OCI-LY3 (cell line): Measurements from ENCODE around the gene SULT1C4.

Experiments
- H2AFZ ChIP-seq: fragments of 200-600, 300-600 bp; shearing (Covaris generic); 2 replicates; pipeline ENCODE4 v1.6.0; 2014; ENCODE audit warnings: antibody characterized with exemption, low read depth, low read length
- H3K27ac ChIP-seq: fragments of 200-600, 300-600 bp; sonication (generic); 2 replicates; pipeline ENCODE4 v1.5.1; 2014; ENCODE audit warnings: mild to moderate bottlenecking, low read length, moderate library complexity, mixed read lengths
- H3K27me3 ChIP-seq: fragments of 200-600, 300-600 bp; sonication (generic); 2 replicates; pipeline ENCODE4 v1.6.1; 2014; ENCODE audit warnings: low read depth, low read length, mixed read lengths
- H3K36me3 ChIP-seq: fragments of 200-600, 300-600 bp; sonication (generic); replicated peaks from 2 replicates; pipeline ENCODE3; 2014; ENCODE audit warnings: low read depth, low read length, mixed read lengths
- H3K4me1 ChIP-seq: fragments of 300-600, 200-600 bp; sonication (generic); 2 replicates; pipeline ENCODE4 v1.6.1; 2014; ENCODE audit warnings: low read length, mixed read lengths
- H3K4me2 ChIP-seq: fragments of 200-600, 300-600 bp; sonication (generic); 2 replicates; pipeline ENCODE4 v1.6.1; 2014; ENCODE audit warnings: low read length, mixed read lengths
- H3K4me3 ChIP-seq: fragments of 300-600, 200-600 bp; sonication (generic); 2 replicates; pipeline ENCODE4 v1.5.1; 2014; ENCODE audit warnings: antibody characterized with exemption, mild to moderate bottlenecking, low read length, moderate library complexity
- H3K79me2 ChIP-seq: fragments of 300-600, 200-600 bp; shearing (Covaris generic); 2 replicates; pipeline ENCODE4 v1.6.1; 2014; ENCODE audit warnings: mild to moderate bottlenecking, low read length, mixed read lengths
- H3K9ac ChIP-seq: fragments of 300-600, 200-600 bp; shearing (Covaris generic); 2 replicates; pipeline ENCODE4 v1.6.0; 2014; ENCODE audit warnings: mild to moderate bottlenecking, low read length, moderate library complexity
- H3K9me3 ChIP-seq: fragments of 200-600, 300-600 bp; shearing (Covaris generic); 2 replicates; pipeline ENCODE4 v1.6.1; 2014; ENCODE audit warnings: low read length, mixed read lengths; ENCODE audit not compliant: insufficient read depth
- H4K20me1 ChIP-seq: fragments of 200-600, 300-600 bp; sonication (generic); 2 replicates; pipeline ENCODE4 v1.6.1; 2016; ENCODE audit warnings: low read length, mixed read lengths; ENCODE audit not compliant: insufficient read depth
- EZH2phosphoT487 ChIP-seq: fragments of 200-600 bp; shearing (Covaris generic); IDR thresholded peaks from 2 replicates; pipeline ENCODE4 v1.6.1; 2018; ENCODE audit warnings: antibody characterized with exemption, mixed run types, low read depth
- TF ChIP-seq, protein P1 (sequence below): fragments of 200-600, 300-600 bp; sonication (generic); IDR thresholded peaks from 2 replicates; pipeline ENCODE4 v1.5.1; 2014; ENCODE audit warnings: antibody characterized with exemption, low read length, low read depth

The SULT1C4 gene

DNA sequence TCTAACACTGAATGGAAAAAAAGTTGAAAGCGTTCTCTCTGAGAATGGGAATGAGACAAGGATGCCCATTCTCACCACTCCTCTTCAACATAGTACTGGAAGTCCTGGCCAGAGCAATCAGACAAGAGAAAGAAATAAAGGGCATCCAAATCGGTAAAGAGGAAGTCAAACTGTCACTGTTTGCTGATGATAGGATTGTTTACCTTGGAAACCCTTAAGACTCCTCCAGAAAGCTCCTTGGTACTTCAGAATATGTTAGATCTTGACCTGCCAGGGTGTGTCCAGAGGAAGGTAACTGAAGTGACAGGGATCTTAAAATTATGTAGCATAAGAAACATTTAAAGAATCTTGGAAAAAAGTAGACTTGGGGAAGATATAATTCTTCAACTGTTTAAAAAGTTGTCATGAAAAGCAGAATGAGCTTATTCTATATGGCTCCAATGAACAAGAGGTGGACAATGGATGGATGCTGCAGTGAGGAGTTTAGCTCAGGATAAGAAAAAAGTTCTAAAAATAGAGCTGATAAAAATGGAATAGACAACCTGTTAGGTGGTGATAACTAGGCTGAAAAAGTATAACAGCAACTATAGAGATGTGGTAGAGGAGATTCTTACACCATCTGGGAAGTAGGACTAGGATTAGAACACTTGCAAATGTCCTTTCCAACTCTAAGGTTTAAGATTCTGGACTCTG lies 16.8 kb upstream of the SULT1C4 start:
- no peak overlapping the region for H3K4me3 ChIP-seq
- H2AFZ ChIP-seq: no peak overlapping the region
- peaks cover 20% of the 10 kb centered on the region for H3K4me1 ChIP-seq

DNA sequence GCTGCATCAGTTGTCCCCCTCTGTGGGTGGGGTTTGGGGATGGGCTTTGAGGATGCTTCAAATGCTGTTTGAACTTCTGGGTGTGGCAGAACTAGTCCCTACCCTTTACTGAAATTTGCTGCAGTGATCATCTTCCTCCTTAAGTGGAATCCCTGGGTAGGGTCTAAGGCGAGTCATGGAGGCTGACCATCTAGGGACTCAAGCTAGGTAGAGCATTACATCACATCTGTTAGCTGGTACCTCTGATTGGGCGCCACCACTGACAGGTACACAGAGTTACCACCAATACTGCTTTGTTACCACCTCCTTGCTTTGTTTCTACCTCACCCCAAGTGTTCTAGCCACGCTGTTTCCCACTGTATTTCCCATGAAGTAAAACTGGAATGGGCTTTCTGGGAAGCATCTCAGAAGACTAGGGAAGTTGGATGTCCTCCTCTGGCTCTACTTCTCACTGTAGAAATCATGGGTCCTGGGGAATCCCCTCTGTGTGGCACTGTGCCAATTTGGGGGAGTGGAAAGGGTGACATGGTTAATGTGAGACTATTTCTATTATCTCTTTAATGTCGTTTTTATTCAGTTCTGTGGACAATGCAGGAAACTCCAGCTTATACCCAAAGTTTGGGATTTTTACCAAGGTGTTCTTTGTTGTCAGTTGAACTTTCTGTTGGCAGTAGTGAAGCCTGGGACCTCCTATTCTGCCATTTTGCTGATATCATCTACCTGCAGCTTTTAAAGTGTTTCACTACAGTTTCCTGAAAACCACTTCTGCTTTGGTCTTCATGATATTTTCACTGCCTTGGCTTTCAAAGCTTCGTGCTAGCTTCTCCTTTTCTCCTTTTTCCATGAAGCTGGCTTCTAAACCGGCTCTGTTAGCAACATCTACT lies 14.5 kb upstream of the SULT1C4 start:
- no peaks in the 10 kb centered on the region for H3K79me2 ChIP-seq
- no peak overlapping the region for H3K4me3 ChIP-seq
- peak overlapping the region; percentile 3; the same call in 1 of the 2 replicates for H3K27ac ChIP-seq
- H3K4me2 ChIP-seq: peak overlapping the region; percentile 39
- H3K36me3 ChIP-seq: no peaks in the 10 kb centered on the region
- no peak overlapping the region for H2AFZ ChIP-seq
- H3K27me3 ChIP-seq: no peaks in the 10 kb centered on the region
- TF ChIP-seq, protein P1, sequence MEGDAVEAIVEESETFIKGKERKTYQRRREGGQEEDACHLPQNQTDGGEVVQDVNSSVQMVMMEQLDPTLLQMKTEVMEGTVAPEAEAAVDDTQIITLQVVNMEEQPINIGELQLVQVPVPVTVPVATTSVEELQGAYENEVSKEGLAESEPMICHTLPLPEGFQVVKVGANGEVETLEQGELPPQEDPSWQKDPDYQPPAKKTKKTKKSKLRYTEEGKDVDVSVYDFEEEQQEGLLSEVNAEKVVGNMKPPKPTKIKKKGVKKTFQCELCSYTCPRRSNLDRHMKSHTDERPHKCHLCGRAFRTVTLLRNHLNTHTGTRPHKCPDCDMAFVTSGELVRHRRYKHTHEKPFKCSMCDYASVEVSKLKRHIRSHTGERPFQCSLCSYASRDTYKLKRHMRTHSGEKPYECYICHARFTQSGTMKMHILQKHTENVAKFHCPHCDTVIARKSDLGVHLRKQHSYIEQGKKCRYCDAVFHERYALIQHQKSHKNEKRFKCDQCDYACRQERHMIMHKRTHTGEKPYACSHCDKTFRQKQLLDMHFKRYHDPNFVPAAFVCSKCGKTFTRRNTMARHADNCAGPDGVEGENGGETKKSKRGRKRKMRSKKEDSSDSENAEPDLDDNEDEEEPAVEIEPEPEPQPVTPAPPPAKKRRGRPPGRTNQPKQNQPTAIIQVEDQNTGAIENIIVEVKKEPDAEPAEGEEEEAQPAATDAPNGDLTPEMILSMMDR: no peak
- TF ChIP-seq EZH2phosphoT487: no peak
- H4K20me1 ChIP-seq: no peaks in the 10 kb centered on the region
- H3K4me1 ChIP-seq: peaks cover 20% of the 10 kb centered on the region
- H3K9ac ChIP-seq: no peak overlapping the region
- no peaks in the 10 kb centered on the region for H3K9me3 ChIP-seq

More for the DNA sequence above, 16.8 kb upstream of the SULT1C4 start:
- no peaks in the 10 kb centered on the region for H4K20me1 ChIP-seq
- H3K9ac ChIP-seq: no peak overlapping the region
- H3K79me2 ChIP-seq: no peaks in the 10 kb centered on the region
- no peaks in the 10 kb centered on the region for H3K9me3 ChIP-seq
- no peaks in the 10 kb centered on the region for H3K36me3 ChIP-seq
- no peak overlapping the region for H3K4me2 ChIP-seq
- no peak for TF ChIP-seq EZH2phosphoT487
- TF ChIP-seq, protein P1: no peak
- H3K27ac ChIP-seq: no peak overlapping the region
- H3K27me3 ChIP-seq: no peaks in the 10 kb centered on the region

DNA sequence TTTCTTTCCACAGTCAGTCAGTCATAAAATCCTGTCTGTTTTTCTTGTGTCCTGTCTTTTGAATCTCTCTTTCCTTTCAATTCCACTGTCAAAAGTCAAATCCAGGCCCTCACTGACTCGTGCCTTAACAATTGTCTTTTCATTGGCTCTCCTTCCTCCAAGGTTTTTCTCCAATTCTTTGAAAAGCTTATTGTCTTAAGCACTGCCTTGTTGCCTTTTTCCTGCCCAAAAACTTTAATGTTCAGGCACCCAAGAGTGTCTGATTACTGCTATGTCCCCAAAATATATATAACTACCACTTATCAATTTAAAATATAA lies 13.9 kb upstream of the SULT1C4 start:
- Histone ChIP-seq H3K4me1 (peaks cover 20% of the 10 kb centered on the region), H3K36me3 (no peaks in the 10 kb centered on the region), H3K27me3 (no peaks in the 10 kb centered on the region), H2AFZ (no peak overlapping the region), H3K27ac (peak overlapping the region; percentile 3; the same call in 1 of the 2 replicates), H3K4me3 (no peak overlapping the region), H3K9me3 (no peaks in the 10 kb centered on the region), H3K9ac (no peak overlapping the region), H4K20me1 (no peaks in the 10 kb centered on the region), H3K79me2 (no peaks in the 10 kb centered on the region), H3K4me2 (peak overlapping the region; percentile 39)
- TF ChIP-seq EZH2phosphoT487: no peak
- TF ChIP-seq, protein P1: no peak

DNA sequence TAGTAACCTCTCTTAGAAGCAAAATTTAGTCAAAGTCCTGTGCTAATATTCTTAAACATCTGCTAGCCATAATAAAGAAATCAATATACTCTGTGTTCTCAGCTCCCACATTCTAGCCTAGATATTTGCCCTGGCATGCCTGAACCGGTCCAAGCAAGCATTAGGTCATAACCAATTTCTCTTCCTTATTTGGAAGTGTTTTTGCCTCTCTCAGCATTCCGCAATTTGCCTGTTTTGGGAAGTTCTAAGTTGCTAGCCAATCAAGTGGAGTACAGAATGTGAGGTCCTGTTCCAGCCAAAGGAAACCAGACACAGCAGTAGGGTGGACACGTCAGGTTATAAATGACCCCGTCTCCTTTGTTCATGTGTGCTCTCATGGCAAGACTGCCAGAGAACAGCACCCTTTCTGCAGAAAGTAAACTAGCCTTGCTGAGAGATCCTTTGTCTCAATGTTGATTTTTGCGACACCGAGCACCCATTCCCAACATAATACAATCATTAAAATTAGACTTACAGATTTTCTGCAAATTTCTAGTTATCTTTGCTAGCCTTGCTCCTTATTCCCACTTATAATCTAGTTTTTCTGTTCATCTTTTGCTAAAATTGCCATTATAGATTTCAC lies 13.0 kb upstream of the SULT1C4 start:
- H3K4me3 ChIP-seq: no peak overlapping the region
- H4K20me1 ChIP-seq: no peaks in the 10 kb centered on the region
- H3K4me2 ChIP-seq: no peak overlapping the region
- H3K36me3 ChIP-seq: no peaks in the 10 kb centered on the region
- H3K4me1 ChIP-seq: peaks cover 20% of the 10 kb centered on the region
- no peaks in the 10 kb centered on the region for H3K9me3 ChIP-seq
- H3K9ac ChIP-seq: no peak overlapping the region
- no peaks in the 10 kb centered on the region for H3K79me2 ChIP-seq
- TF ChIP-seq, protein P1: no peak
- H2AFZ ChIP-seq: no peak overlapping the region
- no peaks in the 10 kb centered on the region for H3K27me3 ChIP-seq
- H3K27ac ChIP-seq: no peak overlapping the region
